ENCODE data around the gene MAGI3. TPM values are rescaled to one million over a fixed set of nuclear protein-coding genes. Genes with fewer than 3 reads are reported as not detected.

The MAGI3 gene
- total and polyA plus RNA-seq, 2 donors (not counting 1 experiment from before 2014, with no cell fraction given): 0.30 to 0.67 TPM

DNA sequence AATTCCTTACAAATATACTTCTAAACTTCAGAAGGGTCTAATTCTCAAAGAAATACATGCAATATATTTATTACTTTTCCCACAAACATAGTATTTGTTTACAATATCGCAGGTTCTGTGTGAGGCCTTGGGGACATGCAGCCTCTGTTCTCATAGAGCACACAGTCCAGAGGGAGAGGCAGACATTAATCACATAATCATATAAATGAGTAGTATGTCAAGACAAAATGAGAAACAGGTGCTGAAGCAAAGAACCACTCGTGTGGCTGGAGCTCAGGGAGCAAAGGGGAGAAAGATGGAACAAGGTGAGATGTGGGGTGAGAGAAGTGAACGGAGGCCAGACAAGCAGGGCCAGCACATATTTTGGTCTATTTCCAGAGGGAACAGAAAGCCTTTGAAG lies 26.4 kb upstream of the MAGI3 start:
- H3K9me3 Mint-ChIP-seq (ENCODE audit: insufficient read depth): no peaks in the 10 kb centered on the region
- no peak overlapping the region for H3K27ac ChIP-seq (ENCODE audit: low read length in 2 of 2)
- no peaks in the 10 kb centered on the region for H3K27me3 Mint-ChIP-seq
- TF ChIP-seq, protein P1, sequence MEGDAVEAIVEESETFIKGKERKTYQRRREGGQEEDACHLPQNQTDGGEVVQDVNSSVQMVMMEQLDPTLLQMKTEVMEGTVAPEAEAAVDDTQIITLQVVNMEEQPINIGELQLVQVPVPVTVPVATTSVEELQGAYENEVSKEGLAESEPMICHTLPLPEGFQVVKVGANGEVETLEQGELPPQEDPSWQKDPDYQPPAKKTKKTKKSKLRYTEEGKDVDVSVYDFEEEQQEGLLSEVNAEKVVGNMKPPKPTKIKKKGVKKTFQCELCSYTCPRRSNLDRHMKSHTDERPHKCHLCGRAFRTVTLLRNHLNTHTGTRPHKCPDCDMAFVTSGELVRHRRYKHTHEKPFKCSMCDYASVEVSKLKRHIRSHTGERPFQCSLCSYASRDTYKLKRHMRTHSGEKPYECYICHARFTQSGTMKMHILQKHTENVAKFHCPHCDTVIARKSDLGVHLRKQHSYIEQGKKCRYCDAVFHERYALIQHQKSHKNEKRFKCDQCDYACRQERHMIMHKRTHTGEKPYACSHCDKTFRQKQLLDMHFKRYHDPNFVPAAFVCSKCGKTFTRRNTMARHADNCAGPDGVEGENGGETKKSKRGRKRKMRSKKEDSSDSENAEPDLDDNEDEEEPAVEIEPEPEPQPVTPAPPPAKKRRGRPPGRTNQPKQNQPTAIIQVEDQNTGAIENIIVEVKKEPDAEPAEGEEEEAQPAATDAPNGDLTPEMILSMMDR (IDR thresholded peaks at IDR 0.05): no peak
- TF ChIP-seq EZH2 (IDR thresholded peaks at IDR 0.05; ENCODE audit: borderline replicate concordance, insufficient read depth, low read depth, low read length, poor library complexity, severe bottlenecking): no peak
- H3K4me2 ChIP-seq (replicated peaks; ENCODE audit: low read depth, low read length, poor library complexity, severe bottlenecking): no peak overlapping the region
- no peak for ATAC-seq (ENCODE audit: low read depth)
- H3K9me3 ChIP-seq (ENCODE audit: control extremely low read depth in 1 of 3, control insufficient read depth in 2 of 3, insufficient read depth in 1 of 3, low read length in 2 of 3): no peaks in the 10 kb centered on the region
- H2AFZ ChIP-seq (ENCODE audit: insufficient read depth, low read depth, low read length, poor library complexity, severe bottlenecking): no peak overlapping the region
- no peaks in the 10 kb centered on the region for H3K36me3 ChIP-seq (replicated peaks in 1 of 2; ENCODE audit: control extremely low read depth in 1 of 2, control insufficient read depth in 1 of 2, extremely low read depth in 1 of 2, insufficient read depth in 2 of 2, low read length in 1 of 2)
- no peaks in the 10 kb centered on the region for H3K4me1 ChIP-seq (ENCODE audit: control insufficient read depth in 2 of 2, insufficient read depth in 2 of 2, low read length in 2 of 2)
- H3K4me1 Mint-ChIP-seq: no peaks in the 10 kb centered on the region
- no peak overlapping the region for H3K27ac Mint-ChIP-seq
- peaks cover 0 to 4% (median 1%) of the 10 kb centered on the region in 4 experiments for H3K27me3 ChIP-seq (replicated peaks in 1 of 4; ENCODE audit: control extremely low read depth in 1 of 4, control insufficient read depth in 3 of 4, insufficient read depth in 4 of 4, low read length in 3 of 4)
- no peaks in the 10 kb centered on the region for H4K20me1 ChIP-seq (ENCODE audit: control insufficient read depth, insufficient read depth, low read length, poor library complexity, severe bottlenecking)
- H3K79me2 ChIP-seq (ENCODE audit: control insufficient read depth, insufficient read depth, low read length): no peaks in the 10 kb centered on the region
- POLR2A ChIA-PET: no interaction called here
- CTCF ChIA-PET: no interaction called here
- intact Hi-C loops (cut with micrococcal nuclease): no loop called here
- no peak overlapping the region for H3K9ac ChIP-seq (ENCODE audit: low read length)
- H3K4me3 Mint-ChIP-seq: no peak overlapping the region
- H3K4me3 ChIP-seq (ENCODE audit: control extremely low read depth in 1 of 5, extremely low read depth in 1 of 5, insufficient read depth in 1 of 5, low read depth in 2 of 5, low read length in 4 of 5): no peak overlapping the region
- no peak for DNase-seq
- WGBS (ENCODE audit: insufficient coverage): 93% methylated on average over 2 of the region's 3 CpGs

DNA sequence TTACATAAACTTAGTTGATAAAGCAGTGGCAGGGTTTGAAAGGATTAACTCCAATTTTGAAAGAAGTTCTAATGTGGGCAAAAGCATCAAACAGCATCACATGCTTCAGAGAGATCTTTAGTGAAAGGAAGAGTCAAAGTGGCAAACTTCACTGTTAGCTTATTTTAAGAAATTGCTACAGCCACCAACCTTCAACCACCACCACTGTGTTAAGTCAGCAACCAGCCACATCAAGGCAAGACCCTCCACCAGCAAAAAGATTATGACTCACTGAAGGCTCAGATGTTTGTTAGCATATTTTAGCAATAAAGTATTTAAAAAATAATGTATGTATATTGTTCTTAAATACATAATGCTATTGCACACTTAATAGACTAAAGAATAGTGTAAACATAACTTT lies 21.3 kb upstream of the MAGI3 start:
- H3K9me3 Mint-ChIP-seq (ENCODE audit: insufficient read depth): no peaks in the 10 kb centered on the region
- no peak overlapping the region for H3K9ac ChIP-seq (ENCODE audit: low read length)
- no peaks in the 10 kb centered on the region for H3K4me1 ChIP-seq (ENCODE audit: control insufficient read depth in 2 of 2, insufficient read depth in 2 of 2, low read length in 2 of 2)
- no peak overlapping the region for H3K4me3 ChIP-seq (ENCODE audit: control extremely low read depth in 1 of 5, extremely low read depth in 1 of 5, insufficient read depth in 1 of 5, low read depth in 2 of 5, low read length in 4 of 5)
- H3K4me3 Mint-ChIP-seq: no peak overlapping the region
- POLR2A ChIA-PET: no interaction called here
- no peaks in the 10 kb centered on the region for H3K4me1 Mint-ChIP-seq
- no peak overlapping the region for H2AFZ ChIP-seq (ENCODE audit: insufficient read depth, low read depth, low read length, poor library complexity, severe bottlenecking)
- TF ChIP-seq, protein P1 (IDR thresholded peaks at IDR 0.05): no peak
- TF ChIP-seq EZH2 (IDR thresholded peaks at IDR 0.05; ENCODE audit: borderline replicate concordance, insufficient read depth, low read depth, low read length, poor library complexity, severe bottlenecking): no peak
- H3K27ac Mint-ChIP-seq: no peak overlapping the region
- H3K27me3 ChIP-seq (replicated peaks in 1 of 4; ENCODE audit: control extremely low read depth in 1 of 4, control insufficient read depth in 3 of 4, insufficient read depth in 4 of 4, low read length in 3 of 4): peaks cover 0 to 4% (median 1%) of the 10 kb centered on the region in 4 experiments
- H3K79me2 ChIP-seq (ENCODE audit: control insufficient read depth, insufficient read depth, low read length): no peaks in the 10 kb centered on the region
- DNase-seq (no peak), ATAC-seq (ENCODE audit: low read depth) (no peak)
- no peak overlapping the region for H3K4me2 ChIP-seq (replicated peaks; ENCODE audit: low read depth, low read length, poor library complexity, severe bottlenecking)
- no peak overlapping the region for H3K27ac ChIP-seq (ENCODE audit: low read length in 2 of 2)
- CTCF ChIA-PET: no interaction called here
- intact Hi-C loops (cut with micrococcal nuclease): no loop called here
- H3K9me3 ChIP-seq (ENCODE audit: control extremely low read depth in 1 of 3, control insufficient read depth in 2 of 3, insufficient read depth in 1 of 3, low read length in 2 of 3): peaks cover 0 to 3% (median 0%) of the 10 kb centered on the region in 3 donors
- no peaks in the 10 kb centered on the region for H4K20me1 ChIP-seq (ENCODE audit: control insufficient read depth, insufficient read depth, low read length, poor library complexity, severe bottlenecking)
- peaks cover 17% of the 10 kb centered on the region for H3K27me3 Mint-ChIP-seq
- no peaks in the 10 kb centered on the region for H3K36me3 ChIP-seq (replicated peaks in 1 of 2; ENCODE audit: control extremely low read depth in 1 of 2, control insufficient read depth in 1 of 2, extremely low read depth in 1 of 2, insufficient read depth in 2 of 2, low read length in 1 of 2)

Measured in B cell (primary cell).